Measurements from ENCODE around the gene SKA3.

Gene SKA3

DNA sequence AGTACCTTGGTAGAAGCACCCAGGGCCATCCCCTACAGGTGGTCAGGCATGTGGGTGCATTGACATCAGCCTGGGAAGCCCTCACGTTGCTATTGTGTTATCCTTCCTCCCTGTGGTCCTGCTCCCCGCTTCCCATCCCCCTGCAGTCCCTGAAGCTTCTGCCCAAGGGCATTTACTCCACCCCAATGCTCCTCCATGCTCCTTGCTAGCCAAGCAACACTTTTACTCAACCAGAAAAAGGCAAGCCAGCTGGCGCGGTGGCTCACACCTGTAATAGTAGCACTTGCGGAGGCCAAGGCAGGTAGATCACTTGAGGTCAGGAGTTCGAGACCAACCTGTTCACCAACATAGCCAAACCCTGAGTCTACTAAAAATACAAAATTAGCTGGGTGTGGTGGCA lies 60.2 kb downstream of the SKA3 start:
- DNase-seq (ENCODE audit: low read depth in 3 of 3): no peak

DNA sequence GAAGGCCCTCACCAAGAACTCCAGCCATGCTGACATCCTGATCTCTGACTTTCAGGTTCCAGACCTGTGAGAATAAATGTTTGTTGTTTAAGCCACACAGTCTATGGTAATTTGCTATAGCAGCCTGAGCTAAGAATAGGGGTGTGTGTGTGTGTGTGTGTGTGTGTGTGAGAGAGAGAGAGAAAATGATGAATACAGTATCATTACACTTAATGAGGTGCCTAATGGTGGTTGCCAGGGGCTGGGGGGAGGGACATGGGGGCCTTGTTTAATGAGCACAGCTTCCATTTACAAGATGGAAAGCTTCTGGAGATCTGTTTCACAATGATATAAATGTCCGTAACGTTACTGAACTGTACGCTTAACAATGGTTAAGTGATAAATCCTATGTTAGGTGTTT lies 61.1 kb downstream of the SKA3 start:
- DNase-seq (ENCODE audit: low read depth in 3 of 3): no peak

DNA sequence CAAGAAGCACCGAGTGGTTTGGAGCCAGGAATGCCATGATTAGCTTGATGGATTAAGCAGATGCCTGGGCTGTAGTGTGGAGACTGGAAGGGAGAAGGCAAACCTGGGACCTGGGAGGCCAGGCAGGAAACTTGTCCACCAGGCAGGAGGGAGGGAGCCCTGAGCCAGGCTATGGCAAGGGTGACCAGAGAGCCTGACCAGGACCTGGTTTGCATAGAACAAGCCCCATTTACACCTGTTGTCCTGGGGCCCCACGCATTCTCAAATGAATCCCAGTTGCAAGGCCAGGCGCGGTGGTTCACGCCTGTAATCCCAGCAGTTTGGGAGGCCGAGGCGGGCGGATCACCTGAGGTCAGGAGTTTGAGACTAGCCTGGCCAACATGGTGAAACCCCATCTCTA lies 64.8 kb downstream of the SKA3 start:
- DNase-seq (ENCODE audit: low read depth in 3 of 3): no peak

DNA sequence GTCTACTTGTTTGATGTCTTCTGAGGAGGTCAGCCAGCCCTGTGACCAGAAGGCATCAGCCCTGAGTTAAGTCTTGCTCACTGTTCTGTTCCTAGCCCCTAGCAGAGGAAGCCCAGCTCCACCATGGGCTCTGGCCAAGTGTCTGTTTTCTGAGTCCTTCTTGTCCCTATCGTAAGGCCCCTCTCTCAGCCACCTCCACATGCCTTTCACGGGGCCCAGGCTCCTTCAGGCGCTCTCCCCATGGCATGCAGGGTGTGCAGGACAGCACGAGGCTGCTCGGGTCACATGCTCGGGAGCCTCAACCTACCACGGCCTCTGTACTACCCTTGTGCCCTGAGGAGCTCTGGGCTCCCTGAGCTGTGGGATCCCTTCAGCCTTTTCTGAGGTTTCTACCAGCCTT lies 67.2 kb downstream of the SKA3 start:
- no peak for DNase-seq (ENCODE audit: low read depth in 3 of 3)

DNA sequence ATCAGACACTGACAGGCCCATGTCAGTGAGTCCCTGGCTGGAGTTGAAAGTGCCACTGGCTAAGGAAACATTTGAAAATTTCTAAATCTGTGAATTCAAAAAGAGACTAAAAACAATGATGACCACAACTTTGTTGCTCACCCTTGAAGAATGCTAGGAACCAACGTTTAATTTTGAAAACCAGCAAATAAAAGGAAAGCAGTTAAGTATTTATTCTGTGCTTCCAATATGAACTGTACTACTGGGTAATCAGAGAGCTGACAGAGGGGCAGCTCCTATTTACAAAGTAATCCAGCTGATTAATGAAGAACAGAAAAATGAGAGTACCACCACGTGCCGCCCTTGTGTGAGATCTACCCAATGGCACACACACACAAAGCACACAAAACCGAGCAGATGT lies 70.3 kb downstream of the SKA3 start:
- no peak for DNase-seq (ENCODE audit: low read depth in 3 of 3)

DNA sequence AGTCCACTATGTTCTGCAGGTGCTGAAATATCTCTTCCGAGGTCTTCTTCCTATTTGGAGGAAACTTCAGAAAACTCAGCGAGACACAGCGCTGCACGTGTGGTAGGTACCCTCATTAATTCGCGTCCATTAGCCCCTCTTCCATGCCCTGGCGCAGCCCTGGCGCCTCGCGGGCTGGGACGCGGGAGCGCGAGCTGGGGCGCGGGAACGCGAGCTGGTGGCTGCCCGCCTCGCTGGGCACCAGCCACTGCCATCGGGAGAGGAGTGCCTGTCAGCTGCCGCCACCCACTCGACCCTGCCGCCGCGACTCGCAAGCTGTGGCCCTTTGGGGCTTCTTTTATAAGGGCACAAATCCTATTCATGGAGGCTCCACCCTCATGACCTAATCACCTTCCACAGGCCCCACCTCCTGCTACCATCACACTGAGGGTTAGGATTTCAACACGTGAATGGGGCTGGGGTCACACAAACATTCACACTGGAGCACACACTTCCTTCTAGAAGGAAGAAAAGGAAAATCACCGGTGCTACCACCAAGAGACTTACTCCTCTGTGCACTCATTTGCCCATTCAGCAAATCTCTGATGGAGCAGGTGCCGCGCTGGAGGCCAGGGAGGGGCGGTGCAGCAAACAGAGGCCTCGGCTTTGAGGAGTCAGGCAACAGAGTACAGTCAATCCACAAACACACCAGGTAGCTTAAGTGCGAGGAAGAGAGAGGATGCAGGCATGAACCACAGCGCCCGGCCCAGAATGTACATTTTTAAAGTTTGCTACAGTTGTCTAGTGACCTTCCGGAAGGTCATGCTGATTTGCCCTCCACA lies 71.9 kb downstream of the SKA3 start:
- DNase-seq (ENCODE audit: low read depth in 3 of 3): no peak
